ENCODE data around the gene PUS10. TPM values are rescaled to one million over a fixed set of nuclear protein-coding genes. Genes with fewer than 3 reads are reported as not detected.
"Not testable (repeated sequence)": the region's sequence is repeated elsewhere in the genome, so short reads cannot be mapped to it uniquely, and the experiment has no call there.

PUS10 gene
- total and polyA plus RNA-seq, 2 of the 4 experiments (the other 2 are of a cell fraction), result 4.4 to 5.7 TPM

DNA sequence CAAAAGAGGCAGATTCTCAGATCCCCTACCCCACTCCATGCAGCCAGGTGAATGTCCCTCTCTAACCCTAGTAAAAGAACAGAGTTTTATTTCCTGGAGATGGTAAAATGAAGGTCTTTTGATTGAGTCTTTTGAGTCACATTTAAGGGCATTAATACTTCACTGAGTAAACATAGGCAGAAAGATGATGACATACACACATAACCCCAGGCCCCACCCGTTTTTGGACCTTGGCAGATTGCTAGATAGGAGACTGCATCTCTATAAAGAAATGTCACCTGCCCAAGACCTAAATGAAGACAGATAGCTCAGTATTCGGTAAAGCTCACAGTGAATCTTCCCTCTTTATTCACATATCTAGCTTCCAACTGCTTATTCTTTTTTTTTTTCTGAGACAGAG is 28.8 kb downstream of the PUS10 start:
- Histone ChIP-seq H2BK5ac (ENCODE audit: low read depth, low read length, poor library complexity, severe bottlenecking) (no peak overlapping the region), H2BK20ac (ENCODE audit: low read depth, low read length) (no peak overlapping the region), H2AK9ac (replicated peaks; ENCODE audit: low read depth, low read length, poor library complexity) (no peak overlapping the region), H3K56ac (ENCODE audit: extremely low read depth, insufficient read depth, low read length) (no peak overlapping the region), H3K27me3 (ENCODE audit: control insufficient read depth, insufficient read depth, low read length) (no peaks in the 10 kb centered on the region), H2BK15ac (ENCODE audit: low read depth, low read length) (no peak overlapping the region), H2BK120ac (ENCODE audit: low read depth, low read length) (no peak overlapping the region), H3K9ac (ENCODE audit: low read depth, low read length) (no peak overlapping the region), H3K18ac (ENCODE audit: low read depth, low read length) (no peak overlapping the region), H2AFZ (replicated peaks; ENCODE audit: low read length, poor library complexity) (no peak overlapping the region), H3K4me2 (ENCODE audit: low read depth, low read length) (no peak overlapping the region), H3K27ac (ENCODE audit: insufficient read depth, low read length) (no peak overlapping the region), H3K9me1 (ENCODE audit: insufficient read depth, low read length) (no peaks in the 10 kb centered on the region), H3K4me1 (ENCODE audit: control insufficient read depth, insufficient read depth, low read length) (no peaks in the 10 kb centered on the region), H4K91ac (ENCODE audit: insufficient read depth, low read depth, low read length) (no peak overlapping the region), H3K4ac (ENCODE audit: low read depth, low read length) (no peak overlapping the region), H3K9me3 (ENCODE audit: control insufficient read depth, insufficient read depth, low read length) (peaks cover 5% of the 10 kb centered on the region), H3K4me3 (ENCODE audit: insufficient read depth, low read depth, low read length) (no peak overlapping the region), H3K14ac (replicated peaks; ENCODE audit: low read depth, low read length) (no peak overlapping the region), H3K23ac (ENCODE audit: low read depth, low read length) (no peak overlapping the region), H3K36me3 (ENCODE audit: control insufficient read depth, insufficient read depth, low read length) (no peaks in the 10 kb centered on the region), H3K79me1 (ENCODE audit: low read depth in 1 of 2, low read length in 2 of 2) (no peaks in the 10 kb centered on the region), H4K5ac (ENCODE audit: low read depth, low read length) (no peak overlapping the region), H2AK5ac (ENCODE audit: low read depth, low read length) (no peak overlapping the region), H4K8ac (ENCODE audit: low read depth in 2 of 2, low read length in 2 of 2) (no peak overlapping the region), H4K20me1 (ENCODE audit: insufficient read depth, low read length) (no peaks in the 10 kb centered on the region)
- intact Hi-C loops (cut with micrococcal nuclease) (no loop called here), in situ Hi-C loops (cut with MboI; ENCODE audit: low sequenced_read_pairs) (no loop called here), dilution Hi-C loops (cut with HindIII; ENCODE audit: low sequenced_read_pairs, unreplicated experiment) (no loop called here)
- CTCF ChIA-PET, result no interaction called here
- BruUV-seq (replicated peaks), result no TSS peak
- ATAC-seq (ENCODE audit: low read depth) (no peak), DNase-seq (no peak)
- TF ChIP-seq POLR2A (IDR thresholded peaks at IDR 0.05; ENCODE audit: low read depth, low read length), result no peak
- no peak for TF ChIP-seq MAZ (IDR thresholded peaks at IDR 0.05; ENCODE audit: borderline replicate concordance, low read depth, low read length)
- TF ChIP-seq CEBPB (IDR thresholded peaks at IDR 0.05; ENCODE audit: low read depth, low read length), result no peak
- no peak for TF ChIP-seq USF2 (IDR thresholded peaks at IDR 0.05; ENCODE audit: low read depth, low read length)
- TF ChIP-seq RFX5 (IDR thresholded peaks at IDR 0.05; ENCODE audit: low read depth, low read length), result no peak
- 100% methylated on average over 1 of the region's 2 CpGs; no CpG with 5 or more reads in 1 of the 2 experiments for WGBS, 2 experiments (ENCODE audit: extremely low coverage in 2 of 2, insufficient read length in 1 of 2)
- POLR2A ChIA-PET (ENCODE audit: unreplicated experiment), result no interaction called here

DNA sequence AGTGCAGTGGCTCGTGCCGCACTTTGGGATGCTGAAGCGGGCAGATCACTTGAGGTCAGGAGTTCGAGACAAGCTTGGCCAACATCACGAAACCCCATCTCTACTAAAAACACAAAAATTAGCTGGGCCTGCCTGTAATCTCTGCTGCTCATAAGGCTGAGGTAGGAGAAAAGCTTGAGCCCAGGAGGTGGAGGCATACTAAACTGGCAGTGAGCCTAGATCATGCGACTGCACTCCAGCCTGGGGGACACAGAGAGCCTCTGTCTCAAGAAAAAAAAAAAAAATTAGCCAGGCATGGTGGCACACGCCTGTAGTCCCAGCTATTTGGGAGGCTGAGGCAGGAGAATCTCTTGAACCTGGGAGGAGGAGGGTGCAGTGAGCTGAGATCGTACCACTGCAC is 30.4 kb downstream of the PUS10 start:
- intact Hi-C loops (cut with micrococcal nuclease); H2AFZ ChIP-seq (replicated peaks; ENCODE audit: low read length, poor library complexity); H3K79me1 ChIP-seq (ENCODE audit: low read depth in 1 of 2, low read length in 2 of 2); H2BK5ac ChIP-seq (ENCODE audit: low read depth, low read length, poor library complexity, severe bottlenecking); H3K18ac ChIP-seq (ENCODE audit: low read depth, low read length); H3K27me3 ChIP-seq (ENCODE audit: control insufficient read depth, insufficient read depth, low read length); BruUV-seq (replicated peaks); H4K8ac ChIP-seq (ENCODE audit: low read depth in 2 of 2, low read length in 2 of 2); H2AK9ac ChIP-seq (replicated peaks; ENCODE audit: low read depth, low read length, poor library complexity); H3K23ac ChIP-seq (ENCODE audit: low read depth, low read length); POLR2A ChIA-PET (ENCODE audit: unreplicated experiment); H3K9me1 ChIP-seq (ENCODE audit: insufficient read depth, low read length); dilution Hi-C loops (cut with HindIII; ENCODE audit: low sequenced_read_pairs, unreplicated experiment); H2AK5ac ChIP-seq (ENCODE audit: low read depth, low read length); H4K20me1 ChIP-seq (ENCODE audit: insufficient read depth, low read length); H2BK120ac ChIP-seq (ENCODE audit: low read depth, low read length); H4K5ac ChIP-seq (ENCODE audit: low read depth, low read length); H3K56ac ChIP-seq (ENCODE audit: extremely low read depth, insufficient read depth, low read length); H3K4ac ChIP-seq (ENCODE audit: low read depth, low read length); H2BK20ac ChIP-seq (ENCODE audit: low read depth, low read length); H3K4me2 ChIP-seq (ENCODE audit: low read depth, low read length); H3K9ac ChIP-seq (ENCODE audit: low read depth, low read length); H3K36me3 ChIP-seq (ENCODE audit: control insufficient read depth, insufficient read depth, low read length); H3K14ac ChIP-seq (replicated peaks; ENCODE audit: low read depth, low read length); H3K4me1 ChIP-seq (ENCODE audit: control insufficient read depth, insufficient read depth, low read length); ATAC-seq (ENCODE audit: low read depth); H4K91ac ChIP-seq (ENCODE audit: insufficient read depth, low read depth, low read length); H3K4me3 ChIP-seq (ENCODE audit: insufficient read depth, low read depth, low read length); DNase-seq; H2BK15ac ChIP-seq (ENCODE audit: low read depth, low read length); in situ Hi-C loops (cut with MboI; ENCODE audit: low sequenced_read_pairs); H3K27ac ChIP-seq (ENCODE audit: insufficient read depth, low read length); H3K9me3 ChIP-seq (ENCODE audit: control insufficient read depth, insufficient read depth, low read length): not testable (repeated sequence)
- CTCF ChIA-PET, result interaction anchor here (0.6 to 1.1 kb wide), 3 partner anchors 11 to 1539 kb away, joined by 3 to 5 read pairs (median 3); no protein-coding TSS in a partner anchor
- WGBS, 2 experiments (ENCODE audit: extremely low coverage in 2 of 2, insufficient read length in 1 of 2), result no CpG with 5 or more reads among the region's 8 CpGs
